HEK293 (cell line): ENCODE measurements around the gene TSPAN14.

Experiments used
- KLF16 ChIP-seq: fragments of 450-650 bp; formaldehyde crosslinking; IDR thresholded peaks from 2 replicates; pipeline ENCODE4 v1.5.1; 2017; ENCODE audit warnings: missing biosample characterization, missing genetic modification characterization
- YY1 ChIP-seq: fragments of 450-650 bp; formaldehyde crosslinking; IDR thresholded peaks from 2 replicates; pipeline ENCODE4 v1.5.1; 2018; ENCODE audit warnings: missing biosample characterization, missing genetic modification characterization
- ZNF133 ChIP-seq: fragments of 450-650 bp; formaldehyde crosslinking; IDR thresholded peaks from 2 replicates; pipeline ENCODE4 v1.5.1; 2016; ENCODE audit warnings: missing biosample characterization, missing genetic modification characterization
- ZNF571 ChIP-seq: fragments of 450-650 bp; formaldehyde crosslinking; IDR thresholded peaks from 2 replicates; pipeline ENCODE4 v1.5.0; 2017; ENCODE audit warnings: missing biosample characterization, missing genetic modification characterization
- ZNF664 ChIP-seq: fragments of 450-650 bp; formaldehyde crosslinking; IDR thresholded peaks from 2 replicates; pipeline ENCODE4 v1.5.1; 2016; ENCODE audit warnings: missing biosample characterization, missing genetic modification characterization
- ZNF747 ChIP-seq: fragments of 450-650 bp; formaldehyde crosslinking; IDR thresholded peaks from 2 replicates; pipeline ENCODE4 v1.5.1; 2016; ENCODE audit warnings: missing biosample characterization, missing genetic modification characterization
- ZNF76 ChIP-seq: fragments of 450-650 bp; formaldehyde crosslinking; IDR thresholded peaks from 2 replicates; pipeline ENCODE4; 2016; ENCODE audit warnings: low read depth, missing biosample characterization, missing genetic modification characterization, borderline replicate concordance
- ZXDB ChIP-seq: fragments of 450-650 bp; formaldehyde crosslinking; IDR thresholded peaks from 2 replicates; pipeline ENCODE4 v1.5.1; 2016; ENCODE audit warnings: missing biosample characterization, missing genetic modification characterization
- TF ChIP-seq, protein P1 (sequence below): fragments of 450-650 bp; formaldehyde crosslinking; IDR thresholded peaks from 2 replicates; pipeline ENCODE4 v1.5.1; 2016; ENCODE audit warnings: missing biosample characterization, missing genetic modification characterization
- TF ChIP-seq, protein P2 (sequence below): fragments of 450-650 bp; formaldehyde crosslinking; IDR thresholded peaks from 2 replicates; pipeline ENCODE4 v1.5.1; 2016; ENCODE audit warnings: missing biosample characterization, missing genetic modification characterization
- TF ChIP-seq, protein P3 (sequence below): fragments of 450-650 bp; formaldehyde crosslinking; IDR thresholded peaks from 2 replicates; pipeline ENCODE4 v1.5.1; 2016; ENCODE audit warnings: missing biosample characterization, missing genetic modification characterization

DNA sequence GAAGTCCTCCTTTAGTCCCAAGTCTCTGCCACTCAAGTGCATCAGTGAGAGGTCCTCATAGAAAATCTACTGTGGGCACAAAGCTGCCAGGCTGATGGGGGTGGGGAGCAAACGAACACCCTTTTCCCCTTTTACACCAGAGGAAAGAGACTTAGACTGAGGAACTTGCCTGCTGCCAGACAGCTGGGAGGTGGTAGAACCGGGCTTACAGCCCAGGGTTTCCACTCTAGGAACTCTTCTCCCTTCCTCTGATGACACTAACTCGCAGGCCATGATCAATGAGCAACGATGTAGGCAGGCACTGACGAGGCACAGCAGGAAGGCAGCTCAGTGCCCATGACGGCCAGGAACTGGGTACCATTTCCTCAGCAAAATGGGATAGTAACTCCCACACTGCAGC lies 72.6 kb downstream of the TSPAN14 start:
- TF ChIP-seq, protein P1, sequence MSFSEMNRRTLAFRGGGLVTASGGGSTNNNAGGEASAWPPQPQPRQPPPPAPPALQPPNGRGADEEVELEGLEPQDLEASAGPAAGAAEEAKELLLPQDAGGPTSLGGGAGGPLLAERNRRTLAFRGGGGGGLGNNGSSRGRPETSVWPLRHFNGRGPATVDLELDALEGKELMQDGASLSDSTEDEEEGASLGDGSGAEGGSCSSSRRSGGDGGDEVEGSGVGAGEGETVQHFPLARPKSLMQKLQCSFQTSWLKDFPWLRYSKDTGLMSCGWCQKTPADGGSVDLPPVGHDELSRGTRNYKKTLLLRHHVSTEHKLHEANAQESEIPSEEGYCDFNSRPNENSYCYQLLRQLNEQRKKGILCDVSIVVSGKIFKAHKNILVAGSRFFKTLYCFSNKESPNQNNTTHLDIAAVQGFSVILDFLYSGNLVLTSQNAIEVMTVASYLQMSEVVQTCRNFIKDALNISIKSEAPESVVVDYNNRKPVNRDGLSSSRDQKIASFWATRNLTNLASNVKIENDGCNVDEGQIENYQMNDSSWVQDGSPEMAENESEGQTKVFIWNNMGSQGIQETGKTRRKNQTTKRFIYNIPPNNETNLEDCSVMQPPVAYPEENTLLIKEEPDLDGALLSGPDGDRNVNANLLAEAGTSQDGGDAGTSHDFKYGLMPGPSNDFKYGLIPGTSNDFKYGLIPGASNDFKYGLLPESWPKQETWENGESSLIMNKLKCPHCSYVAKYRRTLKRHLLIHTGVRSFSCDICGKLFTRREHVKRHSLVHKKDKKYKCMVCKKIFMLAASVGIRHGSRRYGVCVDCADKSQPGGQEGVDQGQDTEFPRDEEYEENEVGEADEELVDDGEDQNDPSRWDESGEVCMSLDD (tag by site-specific recombination) = no peak
- TF ChIP-seq ZNF571 (tag by site-specific recombination) = no peak
- TF ChIP-seq, protein P2, sequence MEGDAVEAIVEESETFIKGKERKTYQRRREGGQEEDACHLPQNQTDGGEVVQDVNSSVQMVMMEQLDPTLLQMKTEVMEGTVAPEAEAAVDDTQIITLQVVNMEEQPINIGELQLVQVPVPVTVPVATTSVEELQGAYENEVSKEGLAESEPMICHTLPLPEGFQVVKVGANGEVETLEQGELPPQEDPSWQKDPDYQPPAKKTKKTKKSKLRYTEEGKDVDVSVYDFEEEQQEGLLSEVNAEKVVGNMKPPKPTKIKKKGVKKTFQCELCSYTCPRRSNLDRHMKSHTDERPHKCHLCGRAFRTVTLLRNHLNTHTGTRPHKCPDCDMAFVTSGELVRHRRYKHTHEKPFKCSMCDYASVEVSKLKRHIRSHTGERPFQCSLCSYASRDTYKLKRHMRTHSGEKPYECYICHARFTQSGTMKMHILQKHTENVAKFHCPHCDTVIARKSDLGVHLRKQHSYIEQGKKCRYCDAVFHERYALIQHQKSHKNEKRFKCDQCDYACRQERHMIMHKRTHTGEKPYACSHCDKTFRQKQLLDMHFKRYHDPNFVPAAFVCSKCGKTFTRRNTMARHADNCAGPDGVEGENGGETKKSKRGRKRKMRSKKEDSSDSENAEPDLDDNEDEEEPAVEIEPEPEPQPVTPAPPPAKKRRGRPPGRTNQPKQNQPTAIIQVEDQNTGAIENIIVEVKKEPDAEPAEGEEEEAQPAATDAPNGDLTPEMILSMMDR (tag by site-specific recombination) = no peak
- no peak for TF ChIP-seq KLF16 (tag by site-specific recombination)
- TF ChIP-seq ZNF133 (tag by site-specific recombination) = no peak
- no peak for TF ChIP-seq ZNF76 (tag by site-specific recombination)
- TF ChIP-seq ZNF664 (tag by site-specific recombination) = no peak
- TF ChIP-seq ZNF747 = no peak
- TF ChIP-seq, protein P3, sequence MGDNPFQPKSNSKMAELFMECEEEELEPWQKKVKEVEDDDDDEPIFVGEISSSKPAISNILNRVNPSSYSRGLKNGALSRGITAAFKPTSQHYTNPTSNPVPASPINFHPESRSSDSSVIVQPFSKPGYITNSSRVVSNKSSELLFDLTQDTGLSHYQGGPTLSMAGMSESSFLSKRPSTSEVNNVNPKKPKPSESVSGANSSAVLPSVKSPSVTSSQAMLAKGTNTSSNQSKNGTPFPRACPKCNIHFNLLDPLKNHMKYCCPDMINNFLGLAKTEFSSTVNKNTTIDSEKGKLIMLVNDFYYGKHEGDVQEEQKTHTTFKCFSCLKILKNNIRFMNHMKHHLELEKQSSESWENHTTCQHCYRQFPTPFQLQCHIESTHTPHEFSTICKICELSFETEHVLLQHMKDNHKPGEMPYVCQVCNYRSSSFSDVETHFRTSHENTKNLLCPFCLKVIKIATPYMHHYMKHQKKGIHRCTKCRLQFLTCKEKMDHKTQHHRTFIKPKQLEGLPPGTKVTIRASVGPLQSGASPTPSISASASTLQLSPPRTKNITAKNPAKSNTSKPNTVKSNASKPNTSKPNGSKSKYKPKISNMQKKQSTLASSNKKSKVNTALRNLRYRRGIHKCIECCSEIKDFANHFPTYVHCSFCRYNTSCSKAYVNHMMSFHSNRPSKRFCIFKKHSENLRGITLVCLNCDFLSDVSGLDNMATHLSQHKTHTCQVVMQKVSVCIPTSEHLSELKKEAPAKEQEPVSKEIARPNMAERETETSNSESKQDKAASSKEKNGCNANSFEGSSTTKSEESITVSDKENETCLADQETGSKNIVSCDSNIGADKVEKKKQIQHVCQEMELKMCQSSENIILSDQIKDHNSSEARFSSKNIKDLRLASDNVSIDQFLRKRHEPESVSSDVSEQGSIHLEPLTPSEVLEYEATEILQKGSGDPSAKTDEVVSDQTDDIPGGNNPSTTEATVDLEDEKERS (tag by site-specific recombination) = no peak
- TF ChIP-seq YY1 (tag by site-specific recombination) = no peak
- no peak for TF ChIP-seq ZXDB (tag by site-specific recombination)
